CD4-positive, alpha-beta T cell (primary cell): ENCODE data around the gene VILL. TPM values are rescaled to one million over a fixed set of nuclear protein-coding genes. Genes with fewer than 3 reads are reported as not detected.
A peak's percentile ranks its signal among the peaks of the same experiment; 100 is the strongest.

ENCODE experiments used
- ATAC-seq: fragments of 200-7000 bp; cut with Tn5 transposase; one replicate; pipeline ENCODE4 v1.10.0; 2022; ENCODE audit warnings: mild to moderate bottlenecking; ENCODE audit not compliant: poor library complexity
- CTCF ChIA-PET: fragments of 350-600 bp; sonication (Branson Sonifier 250); formaldehyde crosslinking; loops from one replicate; lab custom pipeline; 2021; ENCODE audit warnings: antibody characterized with exemption, inconsistent platforms; lab: Charles Lee
- POLR2A ChIA-PET: fragments of 350-600 bp; sonication (Branson Sonifier 250); formaldehyde crosslinking; loops from one replicate; lab custom pipeline; 2021; ENCODE audit warnings: antibody characterized with exemption, inconsistent platforms; lab: Charles Lee
- DNase-seq, 14 experiments: peaks; one replicate each; pipeline ENCODE4 v3.0.0-alpha.2; 2013 to 2020; ENCODE audit warnings: mixed read lengths in 2 of 14
- H3K27ac ChIP-seq, 2 donors: one replicate each; pipeline versions ENCODE4 v1.5.1 to v1.7.0; 2013; ENCODE audit warnings: low read length in 2 of 2, low read depth in 1 of 2, mild to moderate bottlenecking in 1 of 2
- H3K27me3 ChIP-seq, 2 experiments: 1 replicate in 1 of 2; 2 replicates in 1 of 2; pipeline versions ENCODE4 v1.6.1 to v1.7.0; 2013; ENCODE audit warnings: low read length in 2 of 2, control low read depth in 1 of 2, mild to moderate bottlenecking in 1 of 2, moderate library complexity in 1 of 2; ENCODE audit not compliant: insufficient read depth in 2 of 2, control insufficient read depth in 1 of 2
- H3K36me3 ChIP-seq: one replicate; pipeline ENCODE4 v1.6.1; 2013; ENCODE audit warnings: low read length, control low read depth; ENCODE audit not compliant: insufficient read depth
- H3K4me1 ChIP-seq: one replicate; pipeline ENCODE4 v1.6.1; 2013; ENCODE audit warnings: low read length, control low read depth; ENCODE audit not compliant: insufficient read depth
- H3K4me3 ChIP-seq: one replicate; pipeline ENCODE4 v1.5.1; 2013; ENCODE audit warnings: mild to moderate bottlenecking, low read length, moderate library complexity
- H3K9me3 ChIP-seq, 2 experiments: 1 replicate in 1 of 2; 2 replicates in 1 of 2; pipeline versions ENCODE4 v1.6.1 to v1.7.0; 2013; ENCODE audit warnings: low read length in 2 of 2, mild to moderate bottlenecking in 2 of 2, control low read depth in 1 of 2, moderate library complexity in 1 of 2; ENCODE audit not compliant: control insufficient read depth in 1 of 2, insufficient read depth in 1 of 2
- H3K27ac Mint-ChIP-seq: one replicate; pipeline ENCODE4 v1.8.0; 2020; ENCODE audit warnings: mixed read lengths
- H3K27me3 Mint-ChIP-seq: one replicate; pipeline ENCODE4 v1.8.0; 2021; ENCODE audit warnings: mixed read lengths
- H3K36me3 Mint-ChIP-seq: one replicate; pipeline ENCODE4 v1.8.0; 2021; ENCODE audit warnings: low read depth, mixed read lengths
- H3K4me1 Mint-ChIP-seq: one replicate; pipeline ENCODE4 v1.8.0; 2021; ENCODE audit warnings: low read depth, mixed read lengths
- H3K4me3 Mint-ChIP-seq: one replicate; pipeline ENCODE4 v1.8.0; 2020; ENCODE audit warnings: mild to moderate bottlenecking, mixed read lengths
- H3K9me3 Mint-ChIP-seq: one replicate; pipeline ENCODE4 v1.8.0; 2020; ENCODE audit warnings: mixed read lengths
- intact Hi-C, 2 experiments: fragments of 100-400 bp; cut with DNase I in 1 of 2; cut with micrococcal nuclease in 1 of 2; formaldehyde crosslinking; loops; one replicate each; pipeline versions ENCODE4 v1.15.1 to v1.9.0; 2023 to 2025; cut with DNase I, micrococcal nuclease
- total RNA-seq, 174 experiments: library from RNA in 2 of 174; stranded (reverse) in 2 of 174; gene quantifications; one replicate each; pipeline ENCODE4 v1.2.3 and lab custom pipeline; 2021 to 2026
- TF ChIP-seq, protein P1 (sequence below): fragments of 200-600 bp; IDR thresholded peaks from one replicate; pipeline ENCODE4 v1.8.0; 2022; ENCODE audit warnings: antibody characterized with exemption, mild to moderate bottlenecking

Gene VILL
- total RNA-seq, 2 experiments from 2014 or later = 23.2 to 24.4 TPM

- peaks cover 50% of the 10 kb centered on the region for H3K36me3 Mint-ChIP-seq
- Histone ChIP-seq H3K27ac (no peak overlapping the region), H3K4me3 (no peak overlapping the region), H3K36me3 (peaks cover 66% of the 10 kb centered on the region), H3K9me3 (no peaks in the 10 kb centered on the region), H3K4me1 (peaks cover 28% of the 10 kb centered on the region), H3K27me3 (no peaks in the 10 kb centered on the region)
- ChIA-PET CTCF (interaction anchor here (1.2 to 1.6 kb wide), 2 partner anchors 30 to 35 kb away, joined by 5 to 11 read pairs; partner anchors contain the start of gene DLEC1), POLR2A (interaction anchor here (0.5 to 1.2 kb wide), 3 partner anchors 18 to 236 kb away, joined by 3 to 4 read pairs (median 4); no protein-coding TSS in a partner anchor)
- H3K4me1 Mint-ChIP-seq = peaks cover 22% of the 10 kb centered on the region
- DNase-seq (peak; percentile 33 to 77 (median 56)), ATAC-seq (peak; percentile 72)
- intact Hi-C loops = loop anchor here (1.0 to 10.0 kb wide), 6 partner anchors 34 to 1380 kb away; partner anchors contain the start of genes DLEC1 (in 1 of the 2), OXSR1 (in 1 of the 2) and SLC25A38 (in 1 of the 2)
- TF ChIP-seq, protein P1, sequence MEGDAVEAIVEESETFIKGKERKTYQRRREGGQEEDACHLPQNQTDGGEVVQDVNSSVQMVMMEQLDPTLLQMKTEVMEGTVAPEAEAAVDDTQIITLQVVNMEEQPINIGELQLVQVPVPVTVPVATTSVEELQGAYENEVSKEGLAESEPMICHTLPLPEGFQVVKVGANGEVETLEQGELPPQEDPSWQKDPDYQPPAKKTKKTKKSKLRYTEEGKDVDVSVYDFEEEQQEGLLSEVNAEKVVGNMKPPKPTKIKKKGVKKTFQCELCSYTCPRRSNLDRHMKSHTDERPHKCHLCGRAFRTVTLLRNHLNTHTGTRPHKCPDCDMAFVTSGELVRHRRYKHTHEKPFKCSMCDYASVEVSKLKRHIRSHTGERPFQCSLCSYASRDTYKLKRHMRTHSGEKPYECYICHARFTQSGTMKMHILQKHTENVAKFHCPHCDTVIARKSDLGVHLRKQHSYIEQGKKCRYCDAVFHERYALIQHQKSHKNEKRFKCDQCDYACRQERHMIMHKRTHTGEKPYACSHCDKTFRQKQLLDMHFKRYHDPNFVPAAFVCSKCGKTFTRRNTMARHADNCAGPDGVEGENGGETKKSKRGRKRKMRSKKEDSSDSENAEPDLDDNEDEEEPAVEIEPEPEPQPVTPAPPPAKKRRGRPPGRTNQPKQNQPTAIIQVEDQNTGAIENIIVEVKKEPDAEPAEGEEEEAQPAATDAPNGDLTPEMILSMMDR = peak; percentile 66
- no peak overlapping the region for H3K4me3 Mint-ChIP-seq
- H3K9me3 Mint-ChIP-seq = no peaks in the 10 kb centered on the region
- H3K27ac Mint-ChIP-seq = peak overlapping the region; percentile 82
- no peaks in the 10 kb centered on the region for H3K27me3 Mint-ChIP-seq
These were observed 14.0 kb downstream of the VILL start for GRCh38 chr3:38004415-38005075.

- CTCF ChIA-PET = no interaction called here
- Histone ChIP-seq H3K36me3 (peaks cover 65% of the 10 kb centered on the region), H3K4me3 (no peak overlapping the region), H3K27me3 (no peaks in the 10 kb centered on the region), H3K27ac (no peak overlapping the region), H3K9me3 (no peaks in the 10 kb centered on the region), H3K4me1 (peaks cover 28% of the 10 kb centered on the region)
- no peaks in the 10 kb centered on the region for H3K27me3 Mint-ChIP-seq
- H3K36me3 Mint-ChIP-seq = peaks cover 46% of the 10 kb centered on the region
- no peaks in the 10 kb centered on the region for H3K9me3 Mint-ChIP-seq
- intact Hi-C loops = loop anchor here (2.0 to 10.0 kb wide), 3 partner anchors 33 to 1379 kb away; partner anchors contain the start of genes DLEC1 (in 1 of the 2) and SLC25A38 (in 1 of the 2)
- ATAC-seq (no peak), DNase-seq (no peak)
- TF ChIP-seq, protein P1 = no peak
- POLR2A ChIA-PET = interaction anchor here (0.5 to 1.2 kb wide), 2 partner anchors 17 to 235 kb away, joined by 4 read pairs; no protein-coding TSS in a partner anchor
- no peak overlapping the region for H3K4me3 Mint-ChIP-seq
- peak overlapping the region; percentile 82 for H3K27ac Mint-ChIP-seq
- peaks cover 19% of the 10 kb centered on the region for H3K4me1 Mint-ChIP-seq
These were observed 14.8 kb downstream of the VILL start for GRCh38 chr3:38005076-38006020.

GRCh38 chr3:38006031-38006430 lies 15.4 kb downstream of the VILL start:
- H3K4me3 ChIP-seq = no peak overlapping the region
- intact Hi-C loops = loop anchor here in 1 of 2 experiments (10.0 kb wide), 2 partner anchors 1169 to 1379 kb away; partner anchors contain the start of gene SLC25A38
- CTCF ChIA-PET = no interaction called here
- H3K9me3 ChIP-seq = no peaks in the 10 kb centered on the region
- Mint-ChIP-seq H3K4me3 (no peak overlapping the region), H3K36me3 (peaks cover 42% of the 10 kb centered on the region), H3K27me3 (no peaks in the 10 kb centered on the region), H3K9me3 (no peaks in the 10 kb centered on the region), H3K27ac (no peak overlapping the region), H3K4me1 (peaks cover 19% of the 10 kb centered on the region)
- H3K4me1 ChIP-seq = peaks cover 28% of the 10 kb centered on the region
- no peak for DNase-seq
- TF ChIP-seq, protein P1 = no peak
- no peaks in the 10 kb centered on the region for H3K27me3 ChIP-seq
- peaks cover 61% of the 10 kb centered on the region for H3K36me3 ChIP-seq
- ATAC-seq = no peak
- POLR2A ChIA-PET = no interaction called here
- no peak overlapping the region for H3K27ac ChIP-seq
